Endothelial cell (in vitro differentiated cells): ENCODE measurements around the gene HABP2. TPM values are rescaled to one million over a fixed set of nuclear protein-coding genes. Genes with fewer than 3 reads are reported as not detected.

Experiments
- DNase-seq: peaks from one replicate; pipeline ENCODE4 v3.0.0; 2021; ENCODE audit warnings: low spot score
- H3K27ac Mint-ChIP-seq: one replicate; pipeline ENCODE4 v1.8.0; 2021; ENCODE audit warnings: mixed read lengths, inconsistent platforms; ENCODE audit not compliant: unreplicated experiment
- H3K27me3 Mint-ChIP-seq: one replicate; pipeline ENCODE4 v1.8.0; 2021; ENCODE audit warnings: mild to moderate bottlenecking, moderate library complexity, mixed read lengths, inconsistent platforms; ENCODE audit not compliant: unreplicated experiment
- H3K36me3 Mint-ChIP-seq: one replicate; pipeline ENCODE4 v1.8.0; 2021; ENCODE audit warnings: mild to moderate bottlenecking, low read depth, mixed read lengths, inconsistent platforms; ENCODE audit not compliant: unreplicated experiment
- H3K4me1 Mint-ChIP-seq: one replicate; pipeline ENCODE4 v1.8.0; 2021; ENCODE audit warnings: mild to moderate bottlenecking, mixed read lengths, inconsistent platforms; ENCODE audit not compliant: unreplicated experiment
- H3K4me3 Mint-ChIP-seq: one replicate; pipeline ENCODE4 v1.8.0; 2021; ENCODE audit warnings: mild to moderate bottlenecking, mixed read lengths, inconsistent platforms; ENCODE audit not compliant: unreplicated experiment
- H3K9me3 Mint-ChIP-seq: one replicate; pipeline ENCODE4 v1.8.0; 2021; ENCODE audit warnings: mixed read lengths, inconsistent platforms; ENCODE audit not compliant: unreplicated experiment
- CTCF ChIP-seq: fragments of 200-600 bp; sonication (generic); IDR thresholded peaks from one replicate; pipeline ENCODE4 v1.5.0; 2021; ENCODE audit warnings: antibody characterized with exemption; ENCODE audit not compliant: unreplicated experiment
- total RNA-seq: library from RNA; stranded (reverse); fragmentation: NEBNext Ultra II Directional; extraction: Animal tissue kit (Norgen Biotek cat#: 25700); gene quantifications from one replicate; pipeline ENCODE4 v1.2.1, GENCODE V29; 2021; ENCODE audit not compliant: unreplicated experiment

Gene HABP2
- total RNA-seq, 1 donor from 2014 or later: not detected

- H3K4me1 Mint-ChIP-seq: no peaks in the 10 kb centered on the region
- no peaks in the 10 kb centered on the region for H3K36me3 Mint-ChIP-seq
- H3K9me3 Mint-ChIP-seq: no peaks in the 10 kb centered on the region
- peaks cover 10% of the 10 kb centered on the region for H3K27me3 Mint-ChIP-seq
- H3K4me3 Mint-ChIP-seq: no peak overlapping the region
- DNase-seq: peak; percentile 84
- peak; percentile 95 for TF ChIP-seq CTCF
- H3K27ac Mint-ChIP-seq: no peak overlapping the region
These were observed 10.6 kb downstream of the HABP2 start for GRCh38 chr10:113563306-113564088.

- DNase-seq: no peak
- Mint-ChIP-seq H3K9me3 (no peaks in the 10 kb centered on the region), H3K4me3 (no peak overlapping the region), H3K27ac (no peak overlapping the region), H3K4me1 (no peaks in the 10 kb centered on the region), H3K27me3 (peaks cover 3% of the 10 kb centered on the region), H3K36me3 (no peaks in the 10 kb centered on the region)
- TF ChIP-seq CTCF: no peak
These were observed 12.5 kb downstream of the HABP2 start for GRCh38 chr10:113565364-113565763.

GRCh38 chr10:113566888-113567287 is 14.0 kb downstream of the HABP2 start:
- no peak overlapping the region for H3K27ac Mint-ChIP-seq
- peaks cover 2% of the 10 kb centered on the region for H3K27me3 Mint-ChIP-seq
- no peak for TF ChIP-seq CTCF
- no peaks in the 10 kb centered on the region for H3K4me1 Mint-ChIP-seq
- no peak for DNase-seq
- H3K9me3 Mint-ChIP-seq: no peaks in the 10 kb centered on the region
- no peaks in the 10 kb centered on the region for H3K36me3 Mint-ChIP-seq
- H3K4me3 Mint-ChIP-seq: no peak overlapping the region

GRCh38 chr10:113569576-113569975 is 16.7 kb downstream of the HABP2 start:
- no peaks in the 10 kb centered on the region for H3K36me3 Mint-ChIP-seq
- TF ChIP-seq CTCF: no peak
- H3K27me3 Mint-ChIP-seq: peaks cover 4% of the 10 kb centered on the region
- no peaks in the 10 kb centered on the region for H3K9me3 Mint-ChIP-seq
- no peak overlapping the region for H3K27ac Mint-ChIP-seq
- no peak overlapping the region for H3K4me3 Mint-ChIP-seq
- H3K4me1 Mint-ChIP-seq: no peaks in the 10 kb centered on the region
- no peak for DNase-seq

- Mint-ChIP-seq H3K4me1 (no peaks in the 10 kb centered on the region), H3K36me3 (no peaks in the 10 kb centered on the region), H3K27me3 (peaks cover 2% of the 10 kb centered on the region), H3K9me3 (no peaks in the 10 kb centered on the region), H3K4me3 (no peak overlapping the region), H3K27ac (no peak overlapping the region)
- DNase-seq: no peak
- TF ChIP-seq CTCF: no peak
These were observed 19.9 kb downstream of the HABP2 start for GRCh38 chr10:113572520-113573290.
